HG03521 (cell line): ENCODE results near the gene VPS37C.
"Not testable (repeated sequence)": the region's sequence is repeated elsewhere in the genome, so short reads cannot be mapped to it uniquely, and the experiment has no call there.

Experiments
- ATAC-seq: cut with Tn5 transposase; IDR thresholded peaks from one replicate; pipeline ENCODE4 v1.9.1; 2021; ENCODE audit warnings: mild to moderate bottlenecking, moderate library complexity; ENCODE audit not compliant: unreplicated experiment

Gene VPS37C

DNA sequence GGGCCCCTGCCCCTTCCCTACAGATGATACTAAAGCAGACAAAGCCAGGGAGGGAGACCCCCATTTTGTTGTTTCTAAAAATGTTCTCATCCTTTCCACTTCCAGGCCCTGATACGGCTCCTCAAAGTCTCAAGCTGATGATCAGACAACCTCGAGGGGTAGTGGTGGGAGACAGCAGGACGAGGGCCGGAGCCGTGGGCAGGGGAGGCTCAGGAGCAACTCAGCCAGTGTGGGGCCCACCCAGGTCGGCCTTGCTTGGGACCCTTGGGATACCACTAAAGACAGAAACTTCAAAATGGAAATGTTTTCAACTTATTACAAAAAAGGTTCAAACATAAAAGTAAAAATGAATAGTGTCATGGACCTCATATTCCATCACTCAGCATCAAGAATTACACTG lies 15.2 kb upstream of the VPS37C start:
- ATAC-seq = no peak

DNA sequence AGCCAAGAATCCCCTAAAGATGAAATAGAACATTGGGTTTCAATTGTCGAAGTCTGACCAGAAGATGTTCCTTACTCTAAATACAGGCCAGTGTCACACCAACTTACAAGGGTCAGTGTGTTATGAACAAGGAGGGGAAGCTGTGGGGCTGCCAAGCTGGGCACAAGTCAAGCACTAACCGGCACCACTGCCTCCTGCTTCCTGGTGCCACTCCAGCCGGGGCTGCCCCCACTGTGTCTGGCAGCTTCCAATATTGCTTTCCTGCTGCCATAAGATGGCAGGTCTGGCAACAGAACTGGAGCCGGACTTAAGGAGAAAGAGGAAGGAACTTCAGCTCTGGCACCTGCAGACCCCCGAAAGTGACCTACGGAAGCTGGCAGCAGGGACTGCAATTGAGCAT lies 13.7 kb upstream of the VPS37C start:
- ATAC-seq = no peak

DNA sequence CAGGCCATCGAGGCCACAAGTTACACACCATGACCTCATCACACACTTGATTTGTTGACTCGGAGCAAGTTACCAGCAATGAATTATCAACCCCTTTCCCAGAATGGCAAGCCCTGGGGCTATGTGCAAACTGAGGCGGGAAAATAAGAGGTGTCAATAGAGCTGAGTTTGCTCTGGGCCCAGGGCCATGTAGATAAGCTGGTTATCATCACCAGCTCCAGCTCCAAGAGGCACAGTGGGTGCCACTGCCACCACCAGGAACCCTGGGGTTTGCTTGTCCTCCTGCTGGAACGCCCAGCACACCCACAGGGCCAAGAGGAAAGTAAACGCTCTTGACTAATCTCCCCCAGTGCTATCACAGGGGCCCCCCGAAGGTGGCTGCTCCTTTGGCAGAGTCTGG lies 13.0 kb upstream of the VPS37C start:
- ATAC-seq = no peak

DNA sequence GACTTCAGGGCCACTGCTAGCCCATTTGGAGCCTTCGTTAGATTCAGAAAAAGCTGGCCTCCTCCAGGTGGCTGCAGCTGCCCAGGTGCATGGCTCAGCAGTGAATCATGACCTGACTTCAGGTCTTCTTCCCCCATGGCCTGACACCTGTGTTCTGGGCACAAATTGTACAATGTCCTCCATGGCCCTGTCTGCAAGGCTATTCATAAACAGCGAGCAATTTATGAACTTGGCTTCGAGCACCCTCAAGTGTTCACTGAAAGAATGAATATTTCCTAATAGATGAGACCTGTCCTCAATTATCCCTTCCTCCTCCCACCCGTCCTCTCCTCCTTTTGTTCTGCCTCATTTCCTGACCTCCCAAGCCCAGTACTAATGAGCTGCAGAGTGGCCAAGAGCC lies 12.2 kb upstream of the VPS37C start:
- no peak for ATAC-seq

DNA sequence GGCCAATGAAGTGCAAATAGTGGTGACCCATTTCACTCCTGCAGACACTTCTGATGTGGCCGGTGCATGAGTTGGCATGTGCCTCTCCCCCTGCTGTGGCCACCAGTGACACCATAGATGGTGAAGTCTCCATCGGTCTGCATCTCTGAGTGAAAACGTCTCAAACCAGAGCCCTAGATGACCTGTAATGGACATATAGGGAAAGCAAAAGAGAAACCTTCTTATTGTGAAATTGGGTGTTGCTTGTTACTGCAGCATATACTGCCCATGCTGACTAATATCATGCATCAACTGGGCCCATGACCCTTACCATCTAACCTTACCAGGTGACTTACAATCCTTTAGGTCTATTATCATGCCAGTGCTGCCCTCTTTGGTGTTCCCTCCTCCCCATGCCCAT lies 11.7 kb upstream of the VPS37C start:
- no peak for ATAC-seq

DNA sequence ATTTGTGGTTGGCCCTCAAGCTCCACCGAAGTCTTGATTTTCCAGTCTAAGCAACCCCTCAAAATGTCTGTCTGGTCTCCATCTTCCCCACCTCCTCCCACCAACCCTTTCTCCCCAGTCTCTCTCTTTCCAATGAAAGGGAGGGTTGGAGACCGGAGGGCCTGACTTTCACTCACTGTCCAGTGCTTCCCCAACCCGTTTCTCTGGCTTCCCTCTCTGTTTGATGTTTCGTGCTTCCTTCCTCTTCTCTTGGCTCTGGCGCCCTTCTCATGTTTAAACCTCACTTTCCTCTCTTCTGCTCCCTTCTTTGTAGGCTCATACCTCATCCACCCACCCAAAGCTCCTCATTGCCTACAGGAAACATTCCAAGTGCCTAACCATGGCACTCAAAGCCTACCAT lies 11.1 kb upstream of the VPS37C start:
- no peak for ATAC-seq

DNA sequence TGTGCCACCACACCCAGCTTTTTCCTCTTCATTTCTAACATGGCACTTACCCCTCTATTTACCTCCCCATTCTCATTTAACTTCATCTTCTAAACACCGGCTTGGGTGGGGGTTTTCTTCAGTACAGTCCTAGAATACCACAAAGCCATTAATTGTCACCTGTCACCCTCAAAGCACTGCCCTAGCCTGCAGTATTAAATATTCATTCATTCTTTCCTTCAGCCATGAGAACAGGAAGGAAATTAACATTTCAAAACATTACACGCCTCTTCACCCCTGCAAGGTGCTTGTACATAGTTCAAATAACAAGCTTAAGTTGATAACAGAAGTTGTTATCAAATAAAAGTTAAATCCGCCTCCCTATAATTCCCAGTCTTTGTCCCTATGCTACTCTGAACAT lies 10.7 kb upstream of the VPS37C start:
- ATAC-seq = no peak

DNA sequence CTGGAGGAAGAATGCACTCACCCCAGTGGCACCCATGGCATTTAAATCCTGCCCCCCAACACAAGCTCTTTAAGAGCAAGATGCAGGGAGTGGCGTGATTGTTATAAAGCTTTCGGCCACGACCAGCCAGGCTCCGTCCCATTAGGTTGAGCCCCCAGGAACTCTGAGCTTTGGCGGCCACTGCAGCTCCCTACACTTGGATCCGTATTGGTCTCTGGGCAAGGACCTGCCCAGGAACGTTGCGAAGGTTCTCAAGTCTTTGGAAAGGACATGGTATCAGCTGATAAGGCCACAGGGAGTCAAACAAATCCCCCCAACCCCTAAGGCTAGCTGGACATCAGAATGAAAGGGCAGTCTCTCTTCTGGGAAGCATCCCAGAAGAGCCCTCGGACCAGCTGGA lies 9.3 kb upstream of the VPS37C start:
- ATAC-seq = no peak

DNA sequence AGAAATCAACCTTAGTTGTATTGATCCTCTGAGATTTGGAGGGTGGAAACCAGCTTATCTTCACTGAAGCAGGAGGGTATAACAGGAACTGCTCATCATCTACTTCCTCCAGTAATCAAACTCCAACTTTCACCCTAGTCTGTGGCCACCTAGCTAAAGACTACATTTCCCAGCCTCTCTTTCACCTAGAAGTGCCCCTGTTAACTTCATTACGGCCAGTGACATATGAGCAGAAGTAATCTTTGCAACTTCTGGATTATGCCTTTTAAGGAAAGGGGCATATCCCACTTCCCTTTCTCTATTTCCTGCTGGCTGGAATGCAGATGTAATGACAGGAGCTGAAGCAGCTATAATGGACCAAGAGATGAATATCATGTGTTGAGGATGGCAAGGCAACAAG lies 7.6 kb upstream of the VPS37C start:
- no peak for ATAC-seq

DNA sequence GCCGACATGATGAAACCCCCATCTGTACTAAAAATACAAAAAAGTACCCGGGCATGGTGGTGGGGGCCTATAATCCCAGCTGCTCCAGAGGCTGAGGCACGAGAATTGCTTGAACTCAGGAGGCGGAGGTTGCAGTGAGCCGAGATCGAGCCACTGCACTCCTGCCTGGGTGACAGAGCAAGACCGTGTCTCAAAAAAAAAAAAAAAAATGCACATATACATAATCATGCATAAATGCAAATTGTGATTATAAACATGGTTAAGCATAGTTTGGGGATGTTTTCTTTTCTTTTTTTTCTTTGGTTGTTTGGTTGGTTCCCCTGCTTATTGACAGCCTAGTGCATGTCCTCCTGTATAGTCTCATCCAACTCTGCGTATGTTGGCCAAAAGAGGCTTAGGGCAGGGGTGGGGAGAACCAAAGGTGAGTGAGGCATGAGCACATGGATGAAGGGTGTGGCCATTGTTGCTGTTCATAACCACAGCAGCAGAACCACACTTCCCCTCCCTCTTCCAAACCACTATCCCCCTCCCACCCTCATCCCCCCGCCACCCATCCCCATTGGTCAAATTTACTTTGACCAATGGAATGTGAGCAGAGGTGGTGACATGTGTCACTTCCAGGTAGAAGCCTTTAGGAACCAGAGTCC lies 6.9 kb upstream of the VPS37C start:
- ATAC-seq = no peak

DNA sequence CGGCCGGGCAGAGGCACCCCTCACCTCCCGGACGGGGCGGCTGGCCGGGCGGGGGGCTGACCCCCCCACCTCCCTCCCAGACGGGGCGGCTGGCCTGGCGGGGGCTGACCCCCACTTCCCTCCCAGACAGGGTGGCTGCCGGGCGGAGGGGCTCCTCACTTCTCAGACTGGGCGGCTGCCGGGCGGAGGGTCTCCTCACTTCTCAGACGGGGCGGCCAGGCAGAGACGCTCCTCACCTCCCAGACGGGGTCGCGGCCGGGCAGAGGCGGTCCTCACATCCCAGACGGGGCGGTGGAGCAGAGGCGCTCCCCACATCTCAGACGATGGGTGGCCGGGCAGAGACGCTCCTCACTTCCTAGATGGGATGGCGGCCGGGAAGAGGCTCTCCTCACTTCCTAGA lies 5.1 kb upstream of the VPS37C start:
- not testable (repeated sequence) for ATAC-seq

DNA sequence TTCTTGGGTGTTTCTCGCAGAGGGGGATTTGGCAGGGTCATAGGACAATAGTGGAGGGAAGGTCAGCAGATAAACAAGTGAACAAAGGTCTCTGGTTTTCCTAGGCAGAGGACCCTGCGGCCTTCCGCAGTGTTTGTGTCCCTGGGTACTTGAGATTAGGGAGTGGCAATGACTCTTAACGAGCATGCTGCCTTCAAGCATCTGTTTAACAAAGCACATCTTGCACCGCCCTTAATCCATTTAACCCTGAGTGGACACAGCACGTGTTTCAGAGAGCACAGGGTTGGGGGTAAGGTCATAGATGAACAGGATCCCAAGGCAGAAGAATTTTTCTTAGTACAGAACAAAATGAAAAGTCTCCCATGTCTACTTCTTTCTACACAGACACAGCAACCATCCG lies 4.6 kb upstream of the VPS37C start:
- not testable (repeated sequence) for ATAC-seq

DNA sequence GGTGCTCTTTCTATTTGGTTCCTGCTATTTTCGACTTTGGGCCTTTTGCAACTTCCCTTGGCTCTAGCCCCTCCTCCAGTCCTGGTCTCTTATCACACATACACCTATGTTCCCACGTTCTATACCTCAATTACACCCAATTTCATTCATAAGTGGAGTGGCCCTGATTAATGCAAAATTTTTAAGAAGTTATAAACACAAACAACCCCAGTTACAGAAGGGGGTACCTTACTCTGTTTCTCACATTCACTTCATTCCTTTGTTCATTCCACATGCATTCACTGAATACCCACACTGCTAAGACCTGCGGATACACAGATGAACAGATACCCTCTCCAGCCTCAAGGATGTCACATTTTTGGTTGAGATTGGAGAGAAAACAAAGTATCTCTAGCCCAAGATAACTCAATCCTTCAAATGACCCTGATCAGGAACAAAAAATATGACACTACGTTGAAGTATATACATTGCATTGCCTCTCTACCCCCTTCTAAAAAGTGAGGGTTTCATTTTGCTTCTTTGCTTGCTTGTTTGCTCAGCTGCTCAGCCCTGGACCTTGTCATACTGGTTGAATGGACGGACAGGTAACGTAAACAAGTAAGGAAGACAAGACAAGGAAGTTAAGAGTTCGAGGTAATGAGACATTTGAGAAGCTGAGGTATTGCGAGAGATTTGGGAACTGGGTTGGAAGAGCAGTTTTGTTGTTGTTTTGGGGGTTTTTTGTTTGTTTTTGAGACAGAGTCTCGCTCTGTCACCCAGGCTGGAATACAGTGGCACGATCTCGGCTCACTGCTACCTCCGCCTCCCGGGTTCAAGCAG lies 3.6 kb upstream of the VPS37C start:
- no peak for ATAC-seq

DNA sequence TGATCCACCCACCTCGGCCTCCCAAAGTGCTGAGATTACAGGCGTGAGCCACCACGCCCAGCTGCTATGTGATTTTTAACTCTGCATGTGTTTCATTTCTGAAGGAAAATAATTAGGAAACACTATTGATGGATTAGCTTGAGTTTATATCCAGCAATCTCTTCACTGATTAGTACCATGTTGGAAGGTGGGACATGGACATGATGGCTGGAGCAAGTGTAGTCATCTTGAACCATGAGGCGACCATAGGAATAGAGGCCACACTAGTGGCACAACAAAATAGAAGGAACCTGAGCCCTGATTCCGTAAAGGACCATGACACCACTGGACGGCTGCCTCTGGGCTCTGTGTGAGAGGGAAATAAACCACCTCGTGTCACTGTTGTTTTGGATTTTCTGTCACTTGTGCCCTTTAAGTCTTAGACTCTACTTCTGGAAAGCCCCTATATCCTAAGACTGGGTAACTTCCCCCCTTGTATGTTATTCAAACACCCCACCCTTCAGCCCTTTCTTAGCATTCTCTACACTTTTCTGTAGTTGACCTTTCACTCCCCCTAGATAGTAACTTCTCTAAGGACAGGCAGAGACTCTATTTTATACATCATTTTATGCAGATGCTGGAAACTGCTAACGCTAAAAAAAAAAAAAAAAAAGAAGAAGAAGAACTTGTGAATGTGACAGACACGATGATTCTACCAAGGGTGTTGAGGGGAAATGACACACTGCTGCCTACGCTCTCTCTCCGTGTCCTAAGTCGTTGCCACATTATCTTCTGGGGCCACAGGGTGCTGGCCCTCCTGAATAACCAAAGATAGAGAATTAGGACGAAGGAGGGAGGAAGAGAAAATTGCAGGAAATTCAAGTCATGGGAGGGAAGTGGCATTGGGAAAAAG lies 2.7 kb upstream of the VPS37C start:
- ATAC-seq = no peak

DNA sequence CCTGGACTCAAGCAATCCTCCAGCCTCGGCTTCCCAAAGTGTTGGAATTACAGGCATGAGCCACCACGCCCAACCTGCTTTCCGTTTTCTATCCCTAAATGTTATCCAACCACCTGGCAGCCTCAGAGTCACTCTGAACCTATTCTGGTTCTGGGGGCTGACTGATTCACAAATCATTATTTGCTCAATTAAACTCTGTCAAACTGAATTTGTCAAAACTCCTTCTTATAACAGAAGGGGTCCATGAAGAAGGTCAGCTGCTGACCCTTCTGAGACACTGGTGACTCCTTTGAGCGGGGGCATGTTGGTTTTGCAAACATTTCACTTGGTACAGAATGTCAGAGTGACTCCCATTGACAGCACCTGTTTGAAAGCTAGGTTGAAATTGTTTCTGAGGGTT lies 1.8 kb upstream of the VPS37C start:
- ATAC-seq = no peak

DNA sequence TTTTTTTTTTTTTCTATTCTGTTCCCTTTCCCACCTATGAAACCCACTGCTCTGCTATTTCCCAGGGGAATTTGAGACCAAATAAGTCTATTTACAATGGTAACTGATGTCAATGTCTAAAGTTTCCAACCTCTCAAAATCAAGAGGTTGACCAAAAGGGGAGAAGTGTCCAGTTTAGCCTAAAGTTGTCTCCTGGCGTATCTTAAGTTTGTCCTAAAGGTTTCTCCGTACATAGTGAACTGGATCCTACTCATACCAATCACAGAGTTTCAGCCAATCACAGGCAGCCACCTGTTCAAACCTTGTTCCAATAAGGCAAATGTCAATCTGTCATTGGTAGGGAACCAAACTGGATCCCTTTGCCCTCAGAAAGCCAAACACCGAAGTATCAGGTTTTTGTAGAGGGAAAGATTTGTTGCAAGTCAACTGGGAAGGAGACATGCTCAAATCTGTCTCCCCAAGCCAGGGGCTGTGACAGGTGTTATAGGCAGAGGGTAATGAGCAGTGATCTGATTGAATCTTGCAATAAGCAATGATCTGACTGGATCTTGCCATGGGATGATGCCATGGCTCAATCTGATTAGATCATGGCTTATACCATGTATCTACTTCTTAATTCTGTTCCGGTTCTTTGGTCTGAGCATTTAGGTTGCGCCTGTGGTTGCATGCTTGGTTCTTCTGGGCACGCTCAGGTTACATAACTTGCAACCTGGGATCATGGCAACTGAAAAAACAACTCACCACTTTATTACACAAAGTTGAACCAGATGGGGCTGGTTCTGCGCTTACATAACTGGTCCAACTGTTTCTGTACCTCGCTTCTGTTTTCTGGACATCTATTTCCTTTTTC lies 1.1 kb upstream of the VPS37C start:
- no peak for ATAC-seq

DNA sequence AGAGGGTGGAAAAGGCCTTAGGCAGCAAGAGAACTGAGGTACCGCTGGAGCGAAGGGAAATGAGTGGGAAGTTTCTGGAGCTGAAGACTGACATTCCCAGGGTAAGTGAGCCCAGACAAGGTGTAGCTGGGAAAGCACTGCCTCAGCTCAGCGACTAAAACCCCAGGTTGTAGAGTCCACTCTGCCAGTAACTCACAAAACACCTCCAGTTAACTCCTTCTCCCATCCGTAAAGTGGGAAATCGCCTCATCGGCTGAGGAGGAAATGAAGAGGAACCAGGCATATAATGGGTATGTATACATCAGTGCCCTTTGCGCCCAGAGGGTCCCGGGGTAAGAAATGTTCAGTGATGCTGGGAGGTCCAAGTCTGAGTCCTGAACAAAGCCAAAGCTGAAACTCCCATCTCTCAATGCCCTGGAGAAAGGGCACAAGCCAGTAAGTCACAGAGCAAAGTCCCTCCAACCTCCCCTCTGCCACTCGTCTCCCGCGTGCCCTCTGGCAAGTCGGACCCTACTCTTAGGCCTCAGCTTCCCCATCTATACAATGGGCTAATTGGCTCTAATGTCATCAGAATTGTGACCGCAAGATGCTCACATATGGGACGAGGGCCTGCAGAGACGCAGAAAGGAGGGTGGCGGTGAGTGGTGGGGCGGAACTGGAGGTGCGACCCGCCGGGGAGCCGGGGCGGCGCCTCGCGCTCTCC lies 588 bp downstream of the VPS37C start:
- ATAC-seq = no peak

DNA sequence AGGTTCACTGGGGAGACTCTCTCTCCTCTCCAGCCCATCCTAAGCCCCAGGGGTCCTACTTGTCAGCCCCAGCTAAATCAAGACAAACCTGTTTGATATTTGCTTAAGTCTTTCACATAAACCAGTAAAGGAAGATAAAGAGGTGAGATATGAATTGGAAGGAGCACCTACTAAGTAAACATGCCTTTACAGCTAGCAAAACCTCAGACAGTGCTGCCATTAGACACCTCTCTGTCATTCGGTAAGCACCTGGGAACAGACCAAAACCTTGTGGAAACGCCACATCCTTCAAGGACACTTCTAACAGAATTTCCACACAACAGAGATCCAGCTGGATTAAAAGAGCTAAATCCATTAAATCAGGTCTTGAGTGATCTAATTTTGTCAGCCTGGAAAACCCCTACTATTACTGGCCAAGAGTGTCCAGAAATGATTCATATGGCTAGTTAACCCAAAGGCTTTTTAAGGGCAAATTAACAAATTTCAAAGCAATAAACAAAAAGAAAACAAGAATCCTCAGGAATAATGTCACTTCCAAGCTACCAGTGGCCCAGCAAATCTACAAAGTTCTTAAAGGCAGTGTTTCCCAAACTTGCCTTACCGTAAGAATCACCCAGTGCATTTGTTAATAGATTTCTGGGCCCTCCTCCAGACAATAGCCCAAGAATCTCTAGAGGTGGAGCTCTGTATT lies 2.4 kb downstream of the VPS37C start:
- no peak for ATAC-seq

DNA sequence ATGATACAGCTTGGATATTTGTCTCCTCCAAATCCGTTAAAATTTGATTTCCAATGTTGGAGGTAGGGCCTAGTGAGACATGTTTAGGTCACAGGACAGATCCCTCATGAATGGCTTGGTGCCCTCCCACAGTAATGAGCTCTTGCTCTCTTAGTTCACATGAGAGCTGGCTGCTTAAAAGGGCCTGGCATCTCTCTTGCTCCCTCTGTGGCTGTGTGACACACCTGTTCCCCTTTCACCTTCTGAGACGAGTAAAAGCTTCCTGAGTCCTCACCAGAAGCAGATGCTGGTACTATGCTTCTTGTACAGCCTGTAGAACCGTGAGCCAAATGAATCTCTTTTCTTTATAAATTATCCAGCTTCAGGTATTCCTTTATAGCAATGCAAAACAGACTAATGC lies 3.5 kb downstream of the VPS37C start:
- no peak for ATAC-seq

DNA sequence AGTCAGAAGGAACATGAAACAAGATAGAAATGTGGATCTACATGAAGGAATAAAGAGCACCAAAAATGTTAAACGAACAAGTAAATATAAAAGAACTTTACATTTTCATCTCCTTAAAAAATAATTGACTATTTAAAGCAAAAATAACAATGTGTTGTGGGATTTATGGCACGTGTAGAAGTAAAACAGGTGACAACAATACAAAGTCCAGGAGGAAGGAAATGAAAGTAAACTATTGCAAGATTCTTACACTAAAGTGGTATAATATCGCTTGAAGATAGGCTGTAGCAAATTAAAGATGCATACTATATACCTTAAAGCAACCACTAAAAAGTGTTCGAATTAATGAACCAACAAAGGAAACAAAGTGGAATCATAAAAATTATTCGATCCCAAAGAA lies 5.5 kb downstream of the VPS37C start:
- ATAC-seq = no peak
